ENCODE measurements around the gene PTPRE. TPM values are rescaled to one million over a fixed set of nuclear protein-coding genes. Genes with fewer than 3 reads are reported as not detected.

The PTPRE gene
- polyA plus RNA-seq, 1 donor from 2014 or later, result 4.1 TPM

DNA sequence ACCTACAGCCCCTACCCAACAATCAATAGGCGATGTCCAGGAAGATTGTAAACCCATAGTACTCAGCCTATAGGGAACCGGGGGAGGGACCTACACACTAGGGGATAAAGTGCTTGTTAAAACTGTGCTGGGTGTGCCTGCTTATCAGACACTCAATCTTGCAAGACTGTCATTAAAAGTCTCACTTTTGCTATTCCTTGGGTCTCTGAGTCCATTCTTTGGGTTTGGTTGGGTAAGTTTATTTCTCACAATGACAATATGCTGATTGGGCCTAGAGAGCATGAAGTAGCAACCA is 45.6 kb downstream of the PTPRE start:
- Histone ChIP-seq H3K27me3 (ENCODE audit: insufficient read depth, low read depth, low read length) (no peaks in the 10 kb centered on the region), H3F3A (ENCODE audit: insufficient read depth, low read length, poor library complexity, severe bottlenecking) (no peaks in the 10 kb centered on the region), H3K4me3 (ENCODE audit: low read length) (no peak overlapping the region), H3K36me3 (ENCODE audit: insufficient read depth, low read length) (no peaks in the 10 kb centered on the region), H3K27ac (ENCODE audit: low read length) (no peak overlapping the region), H3K9me2 (ENCODE audit: insufficient read depth, low read length) (no peaks in the 10 kb centered on the region), H4K20me1 (ENCODE audit: insufficient read depth) (no peaks in the 10 kb centered on the region), H3K9me3 (ENCODE audit: low read length) (no peaks in the 10 kb centered on the region), H3K9ac (ENCODE audit: low read length) (no peak overlapping the region), H3K79me2 (replicated peaks; ENCODE audit: insufficient read depth, low read length) (no peaks in the 10 kb centered on the region), H2AFZ (ENCODE audit: low read depth, low read length) (no peak overlapping the region), H3K4me2 (ENCODE audit: low read length) (no peak overlapping the region)
- TF ChIP-seq, protein P1, sequence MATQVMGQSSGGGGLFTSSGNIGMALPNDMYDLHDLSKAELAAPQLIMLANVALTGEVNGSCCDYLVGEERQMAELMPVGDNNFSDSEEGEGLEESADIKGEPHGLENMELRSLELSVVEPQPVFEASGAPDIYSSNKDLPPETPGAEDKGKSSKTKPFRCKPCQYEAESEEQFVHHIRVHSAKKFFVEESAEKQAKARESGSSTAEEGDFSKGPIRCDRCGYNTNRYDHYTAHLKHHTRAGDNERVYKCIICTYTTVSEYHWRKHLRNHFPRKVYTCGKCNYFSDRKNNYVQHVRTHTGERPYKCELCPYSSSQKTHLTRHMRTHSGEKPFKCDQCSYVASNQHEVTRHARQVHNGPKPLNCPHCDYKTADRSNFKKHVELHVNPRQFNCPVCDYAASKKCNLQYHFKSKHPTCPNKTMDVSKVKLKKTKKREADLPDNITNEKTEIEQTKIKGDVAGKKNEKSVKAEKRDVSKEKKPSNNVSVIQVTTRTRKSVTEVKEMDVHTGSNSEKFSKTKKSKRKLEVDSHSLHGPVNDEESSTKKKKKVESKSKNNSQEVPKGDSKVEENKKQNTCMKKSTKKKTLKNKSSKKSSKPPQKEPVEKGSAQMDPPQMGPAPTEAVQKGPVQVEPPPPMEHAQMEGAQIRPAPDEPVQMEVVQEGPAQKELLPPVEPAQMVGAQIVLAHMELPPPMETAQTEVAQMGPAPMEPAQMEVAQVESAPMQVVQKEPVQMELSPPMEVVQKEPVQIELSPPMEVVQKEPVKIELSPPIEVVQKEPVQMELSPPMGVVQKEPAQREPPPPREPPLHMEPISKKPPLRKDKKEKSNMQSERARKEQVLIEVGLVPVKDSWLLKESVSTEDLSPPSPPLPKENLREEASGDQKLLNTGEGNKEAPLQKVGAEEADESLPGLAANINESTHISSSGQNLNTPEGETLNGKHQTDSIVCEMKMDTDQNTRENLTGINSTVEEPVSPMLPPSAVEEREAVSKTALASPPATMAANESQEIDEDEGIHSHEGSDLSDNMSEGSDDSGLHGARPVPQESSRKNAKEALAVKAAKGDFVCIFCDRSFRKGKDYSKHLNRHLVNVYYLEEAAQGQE (IDR thresholded peaks at IDR 0.05; ENCODE audit: borderline replicate concordance), result no peak
- no peak for TF ChIP-seq MXI1 (conservative IDR thresholded peaks at IDR 0.05; ENCODE audit: poor library complexity, severe bottlenecking)
- TF ChIP-seq SMC3 (conservative IDR thresholded peaks at IDR 0.05; ENCODE audit: poor library complexity), result no peak
- no peak for TF ChIP-seq POLR2AphosphoS5 (IDR thresholded peaks at IDR 0.05)
- no peak for TF ChIP-seq EZH2 (IDR thresholded peaks at IDR 0.05; ENCODE audit: borderline replicate concordance, insufficient read depth, low read length, poor library complexity, severe bottlenecking)
- no peak for TF ChIP-seq RAD21 (conservative IDR thresholded peaks at IDR 0.05)
- TF ChIP-seq, protein P2, sequence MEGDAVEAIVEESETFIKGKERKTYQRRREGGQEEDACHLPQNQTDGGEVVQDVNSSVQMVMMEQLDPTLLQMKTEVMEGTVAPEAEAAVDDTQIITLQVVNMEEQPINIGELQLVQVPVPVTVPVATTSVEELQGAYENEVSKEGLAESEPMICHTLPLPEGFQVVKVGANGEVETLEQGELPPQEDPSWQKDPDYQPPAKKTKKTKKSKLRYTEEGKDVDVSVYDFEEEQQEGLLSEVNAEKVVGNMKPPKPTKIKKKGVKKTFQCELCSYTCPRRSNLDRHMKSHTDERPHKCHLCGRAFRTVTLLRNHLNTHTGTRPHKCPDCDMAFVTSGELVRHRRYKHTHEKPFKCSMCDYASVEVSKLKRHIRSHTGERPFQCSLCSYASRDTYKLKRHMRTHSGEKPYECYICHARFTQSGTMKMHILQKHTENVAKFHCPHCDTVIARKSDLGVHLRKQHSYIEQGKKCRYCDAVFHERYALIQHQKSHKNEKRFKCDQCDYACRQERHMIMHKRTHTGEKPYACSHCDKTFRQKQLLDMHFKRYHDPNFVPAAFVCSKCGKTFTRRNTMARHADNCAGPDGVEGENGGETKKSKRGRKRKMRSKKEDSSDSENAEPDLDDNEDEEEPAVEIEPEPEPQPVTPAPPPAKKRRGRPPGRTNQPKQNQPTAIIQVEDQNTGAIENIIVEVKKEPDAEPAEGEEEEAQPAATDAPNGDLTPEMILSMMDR (IDR thresholded peaks at IDR 0.05; ENCODE audit: poor library complexity, severe bottlenecking), result no peak

DNA sequence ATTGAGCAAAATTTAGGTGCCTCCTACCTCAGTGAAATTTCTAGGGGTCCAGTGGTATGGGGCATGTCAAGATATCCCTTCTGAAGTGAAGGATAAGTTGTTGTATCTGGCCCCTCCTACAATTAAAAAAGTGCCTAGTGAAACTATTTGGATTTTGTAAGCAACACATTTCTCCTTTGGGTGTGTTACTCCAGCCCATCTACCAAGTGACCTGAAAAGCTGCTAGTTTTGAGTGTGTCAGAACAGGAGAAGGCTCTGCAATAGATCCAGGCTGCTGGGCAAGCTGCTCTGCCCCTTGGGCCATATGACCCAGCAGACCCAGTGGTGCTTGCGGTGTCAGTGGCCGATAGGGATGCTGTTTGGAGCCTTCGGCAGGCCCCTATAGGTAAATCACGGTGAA is 46.0 kb downstream of the PTPRE start:
- no peak overlapping the region for H3K9ac ChIP-seq (ENCODE audit: low read length)
- no peak overlapping the region for H3K4me3 ChIP-seq (ENCODE audit: low read length)
- H3K9me2 ChIP-seq (ENCODE audit: insufficient read depth, low read length), result no peaks in the 10 kb centered on the region
- H3K4me2 ChIP-seq (ENCODE audit: low read length), result no peak overlapping the region
- no peak overlapping the region for H2AFZ ChIP-seq (ENCODE audit: low read depth, low read length)
- no peaks in the 10 kb centered on the region for H3F3A ChIP-seq (ENCODE audit: insufficient read depth, low read length, poor library complexity, severe bottlenecking)
- TF ChIP-seq SMC3 (conservative IDR thresholded peaks at IDR 0.05; ENCODE audit: poor library complexity), result no peak
- no peak for TF ChIP-seq EZH2 (IDR thresholded peaks at IDR 0.05; ENCODE audit: borderline replicate concordance, insufficient read depth, low read length, poor library complexity, severe bottlenecking)
- TF ChIP-seq MXI1 (conservative IDR thresholded peaks at IDR 0.05; ENCODE audit: poor library complexity, severe bottlenecking), result no peak
- TF ChIP-seq, protein P2 (IDR thresholded peaks at IDR 0.05; ENCODE audit: poor library complexity, severe bottlenecking), result no peak
- TF ChIP-seq POLR2AphosphoS5 (IDR thresholded peaks at IDR 0.05), result no peak
- TF ChIP-seq RAD21 (conservative IDR thresholded peaks at IDR 0.05), result no peak
- TF ChIP-seq, protein P1 (IDR thresholded peaks at IDR 0.05; ENCODE audit: borderline replicate concordance), result no peak
- no peak for TF ChIP-seq TAF1 (IDR thresholded peaks at IDR 0.05; ENCODE audit: low read depth)
- TF ChIP-seq EP300 (conservative IDR thresholded peaks at IDR 0.05; ENCODE audit: poor library complexity, severe bottlenecking), result no peak
- no peaks in the 10 kb centered on the region for H3K79me2 ChIP-seq (replicated peaks; ENCODE audit: insufficient read depth, low read length)
- H3K27me3 ChIP-seq (ENCODE audit: insufficient read depth, low read depth, low read length), result no peaks in the 10 kb centered on the region
- no peak overlapping the region for H3K27ac ChIP-seq (ENCODE audit: low read length)
- no peaks in the 10 kb centered on the region for H3K36me3 ChIP-seq (ENCODE audit: insufficient read depth, low read length)
- H4K20me1 ChIP-seq (ENCODE audit: insufficient read depth), result no peaks in the 10 kb centered on the region
- no peaks in the 10 kb centered on the region for H3K9me3 ChIP-seq (ENCODE audit: low read length)

All from neural cell (in vitro differentiated cells).